ENCODE results near the gene POFUT1. TPM values are rescaled to one million over a fixed set of nuclear protein-coding genes. Genes with fewer than 3 reads are reported as not detected.

The POFUT1 gene
- total and polyA plus RNA-seq, 7 donors = 7.8 to 22.9 (median 16.3) TPM

DNA sequence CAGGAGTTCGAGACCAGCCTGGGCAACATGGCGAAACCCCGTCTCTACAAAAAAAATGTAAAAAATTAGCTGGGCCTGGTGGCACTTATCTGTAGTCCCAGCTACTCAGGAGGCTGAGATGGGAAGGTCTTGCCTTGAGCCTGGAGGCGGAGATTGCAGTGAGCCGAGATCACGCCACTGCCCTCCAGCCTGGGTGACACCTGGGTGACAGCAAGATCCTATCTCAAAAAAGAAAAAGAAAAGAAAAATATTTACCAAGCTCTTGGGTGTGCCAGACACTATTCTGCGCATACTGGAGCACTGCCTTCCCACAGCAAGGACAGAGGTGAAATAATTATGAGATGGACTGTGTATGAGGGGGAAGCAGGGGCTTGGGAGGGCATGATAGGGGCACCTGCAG lies 19.6 kb downstream of the POFUT1 start:
- peak overlapping the region; percentile 28 for H3K4me3 ChIP-seq
- peak in 3 of 4 donors; percentile 8 to 30 (median 23) for ATAC-seq
- 74 to 84% (median 80%) methylated on average over 7 of the region's 7 CpGs for WGBS, 3 donors
- intact Hi-C loops (cut with DNase I) = no loop called here
- H3K27me3 ChIP-seq (ENCODE audit: insufficient read depth in 3 of 3, low read length in 2 of 3) = no peaks in the 10 kb centered on the region
- H3K27ac ChIP-seq = peak overlapping the region; percentile 67
- H3K4me1 ChIP-seq = peaks cover 13% of the 10 kb centered on the region
- TF ChIP-seq, protein P1, sequence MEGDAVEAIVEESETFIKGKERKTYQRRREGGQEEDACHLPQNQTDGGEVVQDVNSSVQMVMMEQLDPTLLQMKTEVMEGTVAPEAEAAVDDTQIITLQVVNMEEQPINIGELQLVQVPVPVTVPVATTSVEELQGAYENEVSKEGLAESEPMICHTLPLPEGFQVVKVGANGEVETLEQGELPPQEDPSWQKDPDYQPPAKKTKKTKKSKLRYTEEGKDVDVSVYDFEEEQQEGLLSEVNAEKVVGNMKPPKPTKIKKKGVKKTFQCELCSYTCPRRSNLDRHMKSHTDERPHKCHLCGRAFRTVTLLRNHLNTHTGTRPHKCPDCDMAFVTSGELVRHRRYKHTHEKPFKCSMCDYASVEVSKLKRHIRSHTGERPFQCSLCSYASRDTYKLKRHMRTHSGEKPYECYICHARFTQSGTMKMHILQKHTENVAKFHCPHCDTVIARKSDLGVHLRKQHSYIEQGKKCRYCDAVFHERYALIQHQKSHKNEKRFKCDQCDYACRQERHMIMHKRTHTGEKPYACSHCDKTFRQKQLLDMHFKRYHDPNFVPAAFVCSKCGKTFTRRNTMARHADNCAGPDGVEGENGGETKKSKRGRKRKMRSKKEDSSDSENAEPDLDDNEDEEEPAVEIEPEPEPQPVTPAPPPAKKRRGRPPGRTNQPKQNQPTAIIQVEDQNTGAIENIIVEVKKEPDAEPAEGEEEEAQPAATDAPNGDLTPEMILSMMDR (IDR thresholded peaks at IDR 0.05) = no peak
- H3K9me3 ChIP-seq = no peaks in the 10 kb centered on the region
- H3K36me3 ChIP-seq (ENCODE audit: insufficient read depth in 1 of 2, low read depth in 1 of 2) = peaks cover 3 to 89% of the 10 kb centered on the region in 2 donors
- no peak for DNase-seq

DNA sequence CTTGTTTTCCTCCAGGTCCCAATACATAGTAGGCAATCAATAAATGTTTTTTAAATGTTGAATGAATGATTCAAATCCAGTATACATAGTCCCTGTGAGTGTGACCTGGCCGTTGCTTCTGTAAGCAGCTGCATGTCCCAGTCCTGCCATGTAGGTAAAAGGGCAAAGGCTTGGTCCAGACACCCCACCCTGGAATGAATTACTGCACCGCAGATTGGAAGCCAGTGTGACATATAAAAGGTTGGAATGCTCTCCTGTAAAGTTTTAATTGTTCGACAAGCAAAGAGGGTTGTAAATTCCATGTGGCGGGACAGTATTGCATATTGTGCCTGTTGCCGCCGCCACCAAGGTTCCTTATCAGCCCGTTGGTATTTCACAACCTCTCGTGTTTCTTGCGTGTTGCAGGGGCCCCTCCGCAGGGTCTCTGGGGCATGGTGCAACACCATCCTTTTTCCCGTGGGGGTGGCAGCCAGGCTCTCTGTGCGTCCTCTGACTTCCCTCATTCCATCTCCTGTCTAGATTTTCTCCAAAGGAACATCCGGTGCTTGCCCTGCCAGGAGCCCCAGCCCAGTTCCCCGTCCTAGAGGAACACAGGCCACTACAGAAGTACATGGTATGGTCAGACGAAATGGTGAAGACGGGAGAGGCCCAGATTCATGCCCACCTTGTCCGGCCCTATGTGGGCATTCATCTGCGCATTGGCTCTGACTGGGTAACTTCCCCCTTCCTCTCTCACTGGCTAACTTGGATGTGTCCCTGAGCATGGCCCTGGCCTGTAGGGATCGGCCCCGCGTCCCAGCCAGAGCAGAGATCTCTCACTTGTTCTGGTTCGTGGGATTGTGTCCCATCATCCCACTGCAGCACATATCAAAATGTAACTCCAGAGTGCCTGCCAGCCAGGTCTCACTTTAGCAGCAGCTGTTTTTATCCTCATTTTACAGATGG lies 20.3 kb downstream of the POFUT1 start:
- peaks cover 13% of the 10 kb centered on the region for H3K4me1 ChIP-seq
- peak overlapping the region; percentile 28 for H3K4me3 ChIP-seq
- peak overlapping the region; percentile 67 for H3K27ac ChIP-seq
- WGBS, 3 donors = 50 to 55% (median 50%) methylated on average over 22 of the region's 22 CpGs
- no peaks in the 10 kb centered on the region for H3K27me3 ChIP-seq (ENCODE audit: insufficient read depth in 3 of 3, low read length in 2 of 3)
- ATAC-seq (peak; percentile 71 to 94 (median 82)), DNase-seq (no peak)
- no peaks in the 10 kb centered on the region for H3K9me3 ChIP-seq
- TF ChIP-seq, protein P1 (IDR thresholded peaks at IDR 0.05) = no peak
- intact Hi-C loops (cut with DNase I) = no loop called here
- H3K36me3 ChIP-seq (ENCODE audit: insufficient read depth in 1 of 2, low read depth in 1 of 2) = peaks cover 2 to 89% of the 10 kb centered on the region in 2 donors

DNA sequence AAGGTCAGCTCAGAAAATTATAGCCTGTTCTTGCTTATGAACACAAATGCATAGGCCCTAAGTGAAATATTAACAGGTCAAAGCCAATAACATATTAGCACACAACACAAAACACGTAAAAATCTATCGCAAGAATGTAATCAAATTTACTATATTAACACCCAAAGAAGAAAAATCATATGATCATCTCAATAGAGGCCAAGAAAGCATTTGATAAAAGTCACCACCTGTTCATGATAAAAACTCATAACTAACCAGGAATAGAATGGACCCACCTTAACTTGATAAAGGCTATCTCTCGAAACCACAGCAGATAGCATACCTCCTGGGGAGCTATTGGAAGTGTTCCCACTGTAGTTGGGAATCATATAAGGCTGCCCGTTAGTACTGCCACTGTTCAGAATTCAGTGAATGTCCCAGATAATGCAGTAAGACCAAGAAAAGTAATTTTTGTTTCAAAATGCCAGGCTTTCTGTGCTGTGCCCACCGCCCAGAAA lies 21.6 kb downstream of the POFUT1 start:
- Histone ChIP-seq H3K9me3 (no peaks in the 10 kb centered on the region), H3K4me1 (peaks cover 13% of the 10 kb centered on the region), H3K4me3 (no peak overlapping the region), H3K36me3 (ENCODE audit: insufficient read depth in 1 of 2, low read depth in 1 of 2) (peaks cover 2 to 89% of the 10 kb centered on the region in 2 donors), H3K27ac (no peak overlapping the region), H3K27me3 (ENCODE audit: insufficient read depth in 3 of 3, low read length in 2 of 3) (no peaks in the 10 kb centered on the region)
- ATAC-seq (no peak), DNase-seq (no peak)
- TF ChIP-seq, protein P1 (IDR thresholded peaks at IDR 0.05) = no peak
- 94 to 96% (median 95%) methylated on average over 5 of the region's 5 CpGs for WGBS, 3 donors
- intact Hi-C loops (cut with DNase I) = no loop called here

DNA sequence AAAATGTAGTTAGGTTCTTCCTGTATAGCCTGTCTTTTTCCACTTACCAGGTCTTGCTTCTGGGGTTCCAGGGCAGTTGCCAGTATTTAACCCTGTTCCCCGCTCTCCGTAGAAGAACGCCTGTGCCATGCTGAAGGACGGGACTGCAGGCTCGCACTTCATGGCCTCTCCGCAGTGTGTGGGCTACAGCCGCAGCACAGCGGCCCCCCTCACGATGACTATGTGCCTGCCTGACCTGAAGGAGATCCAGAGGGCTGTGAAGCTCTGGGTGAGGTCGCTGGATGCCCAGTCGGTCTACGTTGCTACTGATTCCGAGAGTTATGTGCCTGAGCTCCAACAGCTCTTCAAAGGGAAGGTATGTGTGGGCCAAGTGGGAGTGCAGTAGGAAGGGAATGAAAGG lies 23.0 kb downstream of the POFUT1 start:
- intact Hi-C loops (cut with DNase I) = no loop called here
- Histone ChIP-seq H3K36me3 (ENCODE audit: insufficient read depth in 1 of 2, low read depth in 1 of 2) (peaks cover 4 to 89% of the 10 kb centered on the region in 2 donors), H3K27ac (no peak overlapping the region), H3K27me3 (ENCODE audit: insufficient read depth in 3 of 3, low read length in 2 of 3) (no peaks in the 10 kb centered on the region), H3K9me3 (no peaks in the 10 kb centered on the region), H3K4me1 (peaks cover 13% of the 10 kb centered on the region), H3K4me3 (no peak overlapping the region)
- TF ChIP-seq, protein P1 (IDR thresholded peaks at IDR 0.05) = no peak
- no peak for DNase-seq
- WGBS, 3 donors = 93 to 96% (median 94%) methylated on average over 13 of the region's 13 CpGs
- ATAC-seq = no peak

Measured in psoas muscle (tissue), 8 donors.